Endometrial microvascular endothelial cells (primary cell): ENCODE data around the gene CENPN. TPM values are rescaled to one million over a fixed set of nuclear protein-coding genes. Genes with fewer than 3 reads are reported as not detected.

Experiments
- in situ Hi-C: cut with HindIII; loops from 2 replicates; pipeline ENCODE4 v1.10.0; 2017; ENCODE audit warnings: low sequenced_read_pairs, low pct_unique_long_range_greater_than_20kb; ENCODE audit errors: inconsistent ontology term
- total RNA-seq: library from RNA; depleted of rRNA; stranded (reverse); fragments of >200 nt; gene quantifications from one replicate; pipeline ENCODE4 v1.2.3, GENCODE V29; 2015; ENCODE audit errors: inconsistent ontology term

The CENPN gene
- total RNA-seq, 1 donor from 2014 or later: 39.5 TPM

- in situ Hi-C loops: no loop called here
Observed at GRCh38 chr16:81008505-81008789, 1.4 kb downstream of the CENPN start.

DNA sequence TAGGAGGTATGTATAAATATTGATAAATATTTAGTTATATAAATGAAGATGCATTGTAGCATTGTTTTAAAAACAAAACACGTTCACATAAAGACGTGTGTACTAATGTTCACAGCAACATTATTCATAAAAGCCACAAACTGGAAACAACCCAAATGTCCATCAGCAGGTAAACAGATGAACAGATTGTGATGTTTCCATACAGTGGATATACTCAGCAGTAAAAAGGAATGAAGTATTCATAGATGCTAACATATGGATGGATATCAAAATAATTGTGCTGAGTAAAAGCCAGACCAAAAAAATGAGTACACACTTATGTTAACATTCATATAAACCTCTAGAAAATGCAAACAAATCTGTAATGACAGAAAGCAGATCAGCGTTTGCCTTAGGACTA is 6.0 kb downstream of the CENPN start:
- in situ Hi-C loops: no loop called here

DNA sequence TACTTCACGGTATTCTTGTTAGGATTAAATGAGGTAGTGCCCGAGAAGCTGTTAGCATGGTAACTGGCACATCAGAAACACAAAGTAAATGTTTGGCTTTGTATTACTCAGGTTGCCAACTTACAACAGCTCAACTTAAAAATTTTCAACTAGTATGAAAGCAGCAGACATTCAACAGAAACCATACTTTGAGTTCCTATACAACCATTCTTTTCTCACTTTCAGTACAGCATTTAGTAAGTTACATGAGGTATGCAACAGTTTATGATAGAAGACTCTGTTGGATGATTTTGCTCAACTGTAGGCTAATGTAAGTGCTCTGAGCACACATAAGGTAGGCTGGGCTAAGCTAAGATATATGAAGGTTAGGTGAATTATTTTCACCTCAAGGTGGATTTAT is 7.7 kb downstream of the CENPN start:
- in situ Hi-C loops: no loop called here

DNA sequence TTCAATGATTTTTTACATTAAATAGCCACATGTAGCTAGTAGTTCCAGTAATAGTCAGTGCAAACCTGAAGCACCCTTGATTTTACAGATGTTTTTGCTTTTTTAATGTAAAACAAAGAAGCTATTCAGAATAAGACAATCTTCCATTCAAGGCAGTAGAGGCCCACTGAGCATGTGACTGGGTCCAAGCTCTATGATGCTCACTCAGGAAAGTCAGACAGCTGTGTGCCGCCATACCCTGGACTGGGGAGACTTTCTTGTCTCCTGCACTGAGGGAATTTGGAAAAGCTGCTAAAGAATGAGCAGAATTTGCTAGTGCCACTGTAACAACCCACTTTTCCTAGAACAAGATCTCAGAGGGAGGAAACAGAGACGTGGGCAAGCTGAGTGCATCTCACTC is 11.5 kb downstream of the CENPN start:
- in situ Hi-C loops: no loop called here

GRCh38 chr16:81026429-81026828 is 19.4 kb downstream of the CENPN start:
- in situ Hi-C loops: no loop called here

DNA sequence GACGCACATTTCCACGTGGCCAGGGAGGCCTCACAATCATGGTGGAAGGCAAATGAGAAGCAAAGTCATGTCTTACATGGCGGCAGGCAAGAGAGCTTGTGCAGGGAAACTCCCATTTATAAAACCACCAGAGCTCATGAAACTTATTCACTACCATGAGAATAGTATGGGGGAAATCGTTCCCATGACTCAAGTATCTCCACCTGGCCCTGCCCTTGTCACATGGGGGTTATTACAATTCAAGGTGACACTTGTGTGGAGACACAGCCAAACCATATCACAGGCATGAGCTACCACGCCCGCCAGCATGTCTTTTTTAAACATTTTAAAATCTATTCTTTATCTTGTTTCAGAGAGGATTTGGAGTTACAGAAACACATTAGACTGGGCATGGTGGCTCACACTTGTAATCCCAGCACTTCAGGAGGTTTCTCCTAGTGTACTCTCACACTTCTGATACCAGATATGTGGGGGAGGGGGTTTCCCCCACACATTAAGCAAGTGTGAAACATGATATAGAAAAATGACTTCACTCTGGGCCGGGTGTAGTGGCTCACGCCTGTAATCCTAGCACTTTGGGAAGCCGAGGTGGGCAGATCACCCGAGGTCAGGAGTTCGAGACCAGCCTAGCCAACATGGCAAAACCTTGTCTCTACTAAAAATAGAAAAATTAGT is 23.1 kb downstream of the CENPN start:
- in situ Hi-C loops: no loop called here

GRCh38 chr16:81035398-81035974 is 28.5 kb downstream of the CENPN start, which contains the start of gene ATMIN:
TSS of gene ATMIN (plus strand) at chr16:81035842. CDS start at chr16:81035871, 29 bp downstream.
- in situ Hi-C loops: no loop called here

DNA sequence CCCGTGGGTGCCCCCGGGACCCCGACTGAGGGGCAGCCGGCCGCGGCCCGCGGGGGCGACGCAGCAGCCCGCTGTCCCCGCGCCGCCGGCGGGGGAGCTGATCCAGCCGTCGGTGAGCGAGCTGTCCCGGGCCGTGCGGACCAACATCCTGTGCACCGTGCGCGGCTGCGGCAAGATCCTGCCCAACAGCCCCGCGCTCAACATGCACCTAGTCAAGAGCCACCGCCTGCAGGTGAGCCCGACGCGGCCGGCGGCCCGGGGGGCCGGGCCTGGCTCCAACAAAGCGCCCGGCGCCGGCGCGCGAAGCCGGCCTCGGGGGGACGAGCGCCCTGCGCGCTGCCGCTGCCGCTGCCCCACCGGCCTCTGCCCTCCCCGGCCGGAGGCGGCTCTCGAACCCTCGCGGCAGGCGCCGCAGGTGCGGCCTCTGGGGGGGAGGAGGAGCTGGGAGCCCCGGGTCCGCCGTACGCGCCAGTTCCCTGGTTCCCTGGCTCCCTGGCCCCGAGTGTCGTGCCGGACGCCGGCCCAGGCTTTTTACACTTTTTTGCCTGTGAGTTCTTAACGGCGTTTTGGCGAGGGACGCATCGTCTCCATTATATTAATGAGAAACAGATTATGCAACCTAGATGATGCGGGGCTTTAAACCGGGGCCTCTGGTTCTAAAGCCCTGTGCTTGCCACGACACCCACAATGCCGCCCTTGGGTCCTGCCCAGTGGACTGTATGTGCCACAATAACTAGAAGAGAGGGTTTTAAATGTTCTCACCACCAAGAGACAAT is 29.1 kb downstream of the CENPN start:
- in situ Hi-C loops: no loop called here

GRCh38 chr16:81036751-81037350 is 29.8 kb downstream of the CENPN start:
- in situ Hi-C loops: no loop called here

- in situ Hi-C loops: no loop called here
Observed at GRCh38 chr16:81040131-81040530, 33.1 kb downstream of the CENPN start.

DNA sequence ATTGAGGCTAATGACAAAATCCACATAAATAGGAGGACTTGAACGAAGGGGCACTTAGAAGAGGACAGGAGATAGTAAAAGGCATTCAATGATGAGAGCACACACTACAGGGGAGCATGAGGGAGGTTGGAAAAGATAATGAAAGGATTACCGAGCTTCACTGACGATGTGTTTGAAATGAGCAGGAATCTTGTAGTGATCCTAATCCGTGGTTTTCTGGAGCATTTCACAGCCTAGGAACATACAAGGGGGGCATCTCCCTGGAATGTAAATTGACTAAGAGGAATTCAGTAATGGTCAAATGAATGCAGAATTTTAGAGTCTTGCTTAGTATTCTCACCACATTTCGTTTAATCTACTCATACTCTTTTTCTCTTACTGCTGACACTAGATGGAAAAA is 33.8 kb downstream of the CENPN start:
- in situ Hi-C loops: no loop called here

- in situ Hi-C loops: no loop called here
Observed at GRCh38 chr16:81041696-81042095, 34.7 kb downstream of the CENPN start.

DNA sequence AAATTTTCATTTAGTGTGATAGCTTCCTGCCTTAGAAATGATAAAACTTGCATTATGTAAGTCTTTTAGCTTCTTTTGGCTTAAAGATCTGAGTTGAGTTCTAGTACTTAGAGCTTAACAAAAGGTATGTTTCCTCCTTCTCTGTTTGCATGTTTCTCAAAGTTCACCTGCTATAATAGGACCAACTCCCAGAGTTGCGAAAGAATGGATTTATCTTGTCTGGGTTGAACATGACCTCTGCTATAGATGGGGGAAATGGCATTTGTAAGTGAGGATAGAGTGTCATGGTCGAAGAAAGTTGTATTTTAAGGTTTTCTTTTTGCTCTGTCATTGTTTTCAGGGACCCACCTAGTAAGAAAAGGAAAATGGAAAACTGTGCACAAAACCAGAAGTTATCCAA is 35.8 kb downstream of the CENPN start:
- in situ Hi-C loops: no loop called here

DNA sequence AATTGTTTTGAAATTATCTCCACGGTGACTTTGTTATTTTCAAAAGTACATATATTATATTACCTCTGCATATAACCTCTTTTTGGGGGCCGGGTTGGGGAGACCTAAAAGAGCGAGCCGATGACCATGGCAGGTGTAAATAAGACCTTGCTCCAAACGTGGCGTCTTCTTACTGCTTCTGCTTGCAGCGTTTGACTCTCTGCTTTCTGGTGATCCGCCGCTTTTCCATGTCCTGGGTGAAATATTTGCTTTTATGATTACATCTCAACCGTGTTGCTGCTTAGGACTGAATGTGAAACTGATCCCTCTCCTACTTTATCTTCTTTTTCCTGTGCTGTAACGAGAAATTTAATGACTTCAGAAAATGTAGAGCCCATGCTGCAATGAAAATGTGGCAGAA is 46.7 kb downstream of the CENPN start:
- in situ Hi-C loops: no loop called here

GRCh38 chr16:81060576-81061306 is 53.7 kb downstream of the CENPN start:
- in situ Hi-C loops: no loop called here

- in situ Hi-C loops: no loop called here
Observed at GRCh38 chr16:81061307-81061640, 54.3 kb downstream of the CENPN start.

DNA sequence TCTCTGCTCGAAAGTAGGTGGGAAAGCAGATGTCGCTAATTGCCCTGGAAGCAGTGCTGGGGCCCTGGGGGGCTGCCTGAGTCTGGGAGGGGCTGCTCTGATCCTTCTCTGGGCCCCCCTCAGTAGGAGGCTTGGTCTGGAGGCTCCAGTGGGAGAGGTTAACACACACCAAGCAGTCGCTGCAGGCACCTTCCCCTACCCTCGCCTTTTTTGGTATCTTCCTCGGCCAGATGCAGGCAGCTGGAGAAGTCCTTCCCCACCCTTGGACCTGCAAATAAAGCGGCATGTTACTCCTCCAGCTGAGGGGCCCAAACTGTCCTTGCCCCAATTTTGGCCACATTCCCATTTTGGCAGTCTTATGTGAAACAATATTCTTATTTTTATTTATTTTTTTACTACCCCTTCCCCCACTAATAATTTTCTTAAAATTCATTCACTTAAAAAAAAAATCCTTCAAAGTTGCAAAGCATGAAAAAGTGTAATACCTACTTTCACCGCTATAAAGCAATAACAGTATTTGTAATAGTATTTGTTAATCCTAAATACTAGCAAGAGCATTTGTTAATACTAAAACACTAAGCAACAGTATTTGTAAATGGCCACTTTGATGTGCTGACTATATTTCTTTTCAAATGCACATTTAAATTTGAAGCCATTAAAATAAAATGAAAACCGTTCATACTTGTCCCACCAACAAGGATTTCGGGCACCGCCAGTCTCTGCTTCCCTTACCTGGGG is 55.0 kb downstream of the CENPN start:
- in situ Hi-C loops: no loop called here

DNA sequence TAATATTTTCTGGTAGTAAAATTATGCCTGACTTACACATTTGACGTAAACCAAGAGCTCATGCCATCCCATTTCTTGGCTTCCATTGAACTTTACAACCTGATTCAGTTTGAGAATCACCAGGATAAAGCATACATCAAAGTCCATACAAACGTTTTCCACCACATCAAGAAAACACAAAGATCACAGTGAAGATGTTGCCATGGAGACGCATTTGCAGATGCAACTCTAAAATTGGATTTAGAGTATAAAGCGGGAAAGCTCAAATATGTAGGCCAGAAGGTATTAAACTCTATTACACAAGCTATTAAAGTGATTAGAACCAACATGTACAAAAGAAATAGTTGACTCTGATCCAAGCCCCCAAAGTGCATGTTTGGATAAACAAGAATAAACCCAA is 59.7 kb downstream of the CENPN start:
- in situ Hi-C loops: no loop called here

- in situ Hi-C loops: no loop called here
Observed at GRCh38 chr16:81067166-81067565, 60.2 kb downstream of the CENPN start.
